NB4 (cell line): ENCODE results near the gene FAT4.

Experiments used
- MYC ChIP-seq: IDR thresholded peaks from 2 replicates; pipeline ENCODE4 v1.6.1; 2011; ENCODE audit warnings: low read depth, low read length
- POLR2A ChIP-seq: IDR thresholded peaks from 2 replicates; pipeline ENCODE4 v1.6.1; 2011; ENCODE audit warnings: mild to moderate bottlenecking; ENCODE audit not compliant: insufficient read length; ENCODE audit errors: extremely low read depth
- TF ChIP-seq, protein P1 (sequence below): IDR thresholded peaks from one replicate; pipeline ENCODE4 v1.5.1; 2012; ENCODE audit warnings: low read depth, low read length

DNA sequence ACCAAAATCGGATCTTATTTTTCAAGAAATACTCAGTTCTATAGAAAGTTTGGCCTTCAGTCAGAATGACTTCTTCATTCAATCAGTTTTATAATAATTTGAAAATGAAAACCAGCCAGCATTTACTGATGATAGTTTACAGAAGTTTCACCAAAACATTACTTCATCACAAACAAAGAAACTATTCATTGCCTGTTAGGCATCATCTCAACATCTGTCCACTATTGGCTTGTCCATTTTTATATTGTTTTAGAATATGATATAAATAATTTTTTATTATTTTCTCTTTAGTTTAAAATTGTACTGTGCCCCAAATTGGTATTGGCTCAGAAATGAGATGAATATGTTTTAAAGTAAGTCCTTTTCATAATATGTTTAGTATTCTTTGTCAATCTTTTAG lies 38.4 kb downstream of the FAT4 start:
- no peak for TF ChIP-seq POLR2A
- TF ChIP-seq, protein P1, sequence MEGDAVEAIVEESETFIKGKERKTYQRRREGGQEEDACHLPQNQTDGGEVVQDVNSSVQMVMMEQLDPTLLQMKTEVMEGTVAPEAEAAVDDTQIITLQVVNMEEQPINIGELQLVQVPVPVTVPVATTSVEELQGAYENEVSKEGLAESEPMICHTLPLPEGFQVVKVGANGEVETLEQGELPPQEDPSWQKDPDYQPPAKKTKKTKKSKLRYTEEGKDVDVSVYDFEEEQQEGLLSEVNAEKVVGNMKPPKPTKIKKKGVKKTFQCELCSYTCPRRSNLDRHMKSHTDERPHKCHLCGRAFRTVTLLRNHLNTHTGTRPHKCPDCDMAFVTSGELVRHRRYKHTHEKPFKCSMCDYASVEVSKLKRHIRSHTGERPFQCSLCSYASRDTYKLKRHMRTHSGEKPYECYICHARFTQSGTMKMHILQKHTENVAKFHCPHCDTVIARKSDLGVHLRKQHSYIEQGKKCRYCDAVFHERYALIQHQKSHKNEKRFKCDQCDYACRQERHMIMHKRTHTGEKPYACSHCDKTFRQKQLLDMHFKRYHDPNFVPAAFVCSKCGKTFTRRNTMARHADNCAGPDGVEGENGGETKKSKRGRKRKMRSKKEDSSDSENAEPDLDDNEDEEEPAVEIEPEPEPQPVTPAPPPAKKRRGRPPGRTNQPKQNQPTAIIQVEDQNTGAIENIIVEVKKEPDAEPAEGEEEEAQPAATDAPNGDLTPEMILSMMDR = no peak
- no peak for TF ChIP-seq MYC
